GM23248 (cell line): Measurements from ENCODE around the gene ABHD12B. TPM values are rescaled to one million over a fixed set of nuclear protein-coding genes. Genes with fewer than 3 reads are reported as not detected.
A peak's percentile ranks its signal among the peaks of the same experiment; 100 is the strongest.

Source experiments
- DNase-seq: peaks from one replicate; pipeline ENCODE4 v3.0.0-alpha.2; 2015
- H2AFZ ChIP-seq: fragments of 200-600 bp; sonication (generic); 2 replicates; pipeline ENCODE4 v1.6.1; 2016; ENCODE audit warnings: antibody characterized with exemption
- H3F3A ChIP-seq: fragments of 200-600 bp; sonication (generic); 2 replicates; pipeline ENCODE4 v1.6.1; 2016; ENCODE audit warnings: mild to moderate bottlenecking, antibody characterized with exemption, mixed run types; ENCODE audit not compliant: insufficient read depth
- H3K27ac ChIP-seq: fragments of 200-600 bp; sonication (generic); 2 replicates; pipeline ENCODE4 v1.5.1; 2016; ENCODE audit warnings: mild to moderate bottlenecking
- H3K27me3 ChIP-seq: fragments of 200-600 bp; sonication (generic); replicated peaks from 2 replicates; pipeline ENCODE4 v1.6.1; 2016; ENCODE audit warnings: mild to moderate bottlenecking; ENCODE audit not compliant: insufficient read depth
- H3K36me3 ChIP-seq: fragments of 200-600 bp; sonication (generic); 2 replicates; pipeline ENCODE4 v1.6.1; 2016; ENCODE audit warnings: low read depth, mild to moderate bottlenecking
- H3K4me1 ChIP-seq: fragments of 200-600 bp; sonication (generic); 2 replicates; pipeline ENCODE4 v1.6.1; 2016; ENCODE audit warnings: mild to moderate bottlenecking; ENCODE audit not compliant: insufficient read depth
- H3K4me2 ChIP-seq: fragments of 200-600 bp; sonication (generic); one replicate; pipeline ENCODE4 v1.6.1; 2016; ENCODE audit warnings: mild to moderate bottlenecking; ENCODE audit not compliant: unreplicated experiment
- H3K4me3 ChIP-seq: fragments of 200-600 bp; sonication (generic); 2 replicates; pipeline ENCODE4 v1.5.1; 2016; ENCODE audit warnings: mild to moderate bottlenecking
- H3K79me2 ChIP-seq: fragments of 200-600 bp; sonication (generic); 2 replicates; pipeline ENCODE4 v1.6.1; 2016; ENCODE audit warnings: mild to moderate bottlenecking; ENCODE audit not compliant: insufficient read depth
- H3K9ac ChIP-seq: fragments of 200-600 bp; sonication (generic); 2 replicates; pipeline ENCODE4 v1.6.1; 2016; ENCODE audit warnings: mild to moderate bottlenecking
- H3K9me2 ChIP-seq: fragments of 200-600 bp; sonication (generic); 2 replicates; pipeline ENCODE4 v1.6.1; 2016; ENCODE audit warnings: mixed run types, mild to moderate bottlenecking, moderate library complexity; ENCODE audit not compliant: insufficient read depth
- H3K9me3 ChIP-seq: fragments of 200-600 bp; sonication (generic); one replicate; pipeline ENCODE4 v1.6.1; 2017; ENCODE audit warnings: low read depth
- H4K20me1 ChIP-seq: fragments of 200-600 bp; sonication (generic); 2 replicates; pipeline ENCODE4 v1.6.0; 2016; ENCODE audit not compliant: insufficient read depth
- EZH2 ChIP-seq: fragments of 200-600 bp; sonication (generic); IDR thresholded peaks from 2 replicates; pipeline ENCODE4 v1.6.1; 2018; ENCODE audit warnings: antibody characterized with exemption, mild to moderate bottlenecking; ENCODE audit not compliant: insufficient read depth, poor library complexity, severe bottlenecking
- EZH2phosphoT487 ChIP-seq: fragments of 200-600 bp; sonication (generic); IDR thresholded peaks from 2 replicates; pipeline ENCODE4 v1.6.1; 2018; ENCODE audit warnings: antibody characterized with exemption, moderate library complexity, mild to moderate bottlenecking, low read depth; ENCODE audit not compliant: insufficient read depth
- WGBS, 2 experiments: methylation state at CpG; one replicate each; pipeline ENCODE4 v1.1.6; 2015 to 2017; ENCODE audit warnings: low lambda C conversion rate in 2 of 2, low coverage in 1 of 2; ENCODE audit errors: missing lambda C conversion rate in 2 of 2; 5-methylcytosine and 5-hydroxymethylcytosine counted together
- in situ Hi-C: fragments of 300-500 bp; cut with MboI; formaldehyde crosslinking; loops from 2 replicates; pipeline ENCODE4 v1.15.0; 2020
- polyA plus RNA-seq: library from polyadenylated mRNA; unstranded; fragments of >200 nt; fragmentation: Nextera tagmentation; extraction: Ambion mirVana; gene quantifications from 2 replicates; pipeline ENCODE4 v1.2.1, GENCODE V29; 2016
- total RNA-seq: library from RNA; depleted of rRNA; stranded (reverse); fragments of >200 nt; shearing (Covaris generic); gene quantifications from 2 replicates; pipeline ENCODE4 v1.2.3, GENCODE V29; 2014

The ABHD12B gene
- total and polyA plus RNA-seq, 2 experiments from 2014 or later = 0.31 TPM; not detected in 1

DNA sequence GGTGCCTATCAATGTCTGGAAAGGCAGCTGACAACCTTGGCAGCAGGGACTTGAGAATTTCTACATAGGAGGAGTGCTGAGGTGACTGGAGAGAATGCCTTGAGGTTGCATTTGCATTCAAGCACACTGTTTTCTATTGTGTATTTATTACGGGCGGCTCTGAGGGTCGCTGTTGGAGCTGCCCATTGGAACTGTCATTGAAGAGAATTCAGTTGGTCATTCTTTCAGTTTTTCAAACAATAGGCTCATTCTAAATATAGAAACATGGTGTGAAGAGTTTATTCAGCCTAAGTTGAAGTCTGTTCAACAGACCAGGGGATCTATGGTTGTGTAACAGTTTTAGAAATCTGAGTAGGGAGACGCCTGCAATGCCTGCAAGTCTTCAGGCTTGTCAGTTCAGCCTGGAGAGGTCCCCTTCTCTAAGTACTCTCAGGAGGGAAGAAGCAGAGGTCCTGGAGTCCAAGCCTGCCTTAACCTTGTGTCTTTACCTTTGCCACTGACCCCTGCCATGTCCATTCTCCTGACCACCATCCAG, 9.8 kb upstream of the ABHD12B start:
- Histone ChIP-seq H3K27ac (no peak overlapping the region), H3K27me3 (no peaks in the 10 kb centered on the region), H3K36me3 (no peaks in the 10 kb centered on the region), H3K4me3 (no peak overlapping the region), H3K4me2 (no peak overlapping the region), H3K9me3 (no peaks in the 10 kb centered on the region), H3F3A (no peaks in the 10 kb centered on the region), H3K79me2 (no peaks in the 10 kb centered on the region), H3K9ac (no peak overlapping the region), H4K20me1 (no peaks in the 10 kb centered on the region), H2AFZ (no peak overlapping the region), H3K9me2 (no peaks in the 10 kb centered on the region), H3K4me1 (peaks cover 5% of the 10 kb centered on the region; the same call in 1 of the 2 replicates)
- in situ Hi-C loops = no loop called here
- 91 to 95% methylated on average over 4 of the region's 4 CpGs for WGBS, 2 experiments
- no peak for DNase-seq
- TF ChIP-seq EZH2phosphoT487 (no peak), EZH2 (no peak)

DNA sequence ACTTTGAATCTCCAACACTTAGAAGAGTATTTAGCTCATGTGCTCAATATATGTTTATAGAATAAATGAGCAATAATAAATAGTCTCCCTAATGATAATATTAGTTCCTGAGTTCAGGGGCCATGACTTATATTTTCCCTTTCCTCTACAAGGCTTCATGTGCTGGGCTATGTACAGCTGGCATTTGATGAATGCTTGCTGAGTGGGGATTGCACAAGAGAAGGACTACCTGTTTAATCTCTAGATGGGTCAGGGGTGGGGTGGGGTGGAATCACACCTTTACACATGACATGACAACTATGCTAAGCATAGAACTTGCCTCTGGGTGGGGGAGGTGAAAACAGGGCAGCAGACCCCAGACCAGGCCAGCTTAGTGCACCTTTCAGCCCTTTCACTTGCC, 7.6 kb upstream of the ABHD12B start:
- in situ Hi-C loops = no loop called here
- no peaks in the 10 kb centered on the region for H4K20me1 ChIP-seq
- TF ChIP-seq EZH2phosphoT487 (no peak), EZH2 (no peak)
- H3K27me3 ChIP-seq = no peaks in the 10 kb centered on the region
- no peaks in the 10 kb centered on the region for H3K79me2 ChIP-seq
- H3K36me3 ChIP-seq = no peaks in the 10 kb centered on the region
- H3K9me2 ChIP-seq = no peaks in the 10 kb centered on the region
- no peak for DNase-seq
- H3K27ac ChIP-seq = no peak overlapping the region
- no peak overlapping the region for H3K4me2 ChIP-seq
- H3K4me1 ChIP-seq = peaks cover 5% of the 10 kb centered on the region; the same call in 1 of the 2 replicates
- no peak overlapping the region for H2AFZ ChIP-seq
- H3K4me3 ChIP-seq = no peak overlapping the region
- no peaks in the 10 kb centered on the region for H3F3A ChIP-seq
- no peaks in the 10 kb centered on the region for H3K9me3 ChIP-seq
- H3K9ac ChIP-seq = no peak overlapping the region

DNA sequence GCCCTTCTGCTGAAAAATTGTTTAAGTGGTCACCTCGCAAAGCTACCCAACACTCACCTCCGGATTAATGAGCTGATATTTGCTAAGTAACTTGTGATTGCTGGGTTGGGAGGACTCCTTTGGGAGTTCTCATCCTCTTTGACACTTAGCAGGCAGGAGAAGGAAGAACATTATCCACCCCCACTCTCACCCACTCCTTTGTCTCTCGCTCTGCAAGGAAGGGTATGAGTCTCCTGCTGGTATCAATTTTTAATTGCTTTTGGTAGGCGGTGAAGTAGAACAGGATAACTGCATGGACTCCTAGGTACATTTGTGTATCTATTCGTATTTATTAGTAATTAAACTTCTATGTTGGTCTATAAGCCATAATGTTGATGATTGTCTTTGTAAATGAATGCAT, 6.9 kb upstream of the ABHD12B start:
- Histone ChIP-seq H3K4me2 (no peak overlapping the region), H2AFZ (no peak overlapping the region), H3K36me3 (no peaks in the 10 kb centered on the region), H3K4me1 (no peaks in the 10 kb centered on the region; the same call in 1 of the 2 replicates), H3K27ac (no peak overlapping the region), H3K9me2 (no peaks in the 10 kb centered on the region), H3K9me3 (no peaks in the 10 kb centered on the region), H3F3A (no peaks in the 10 kb centered on the region), H3K27me3 (no peaks in the 10 kb centered on the region), H4K20me1 (no peaks in the 10 kb centered on the region), H3K4me3 (no peak overlapping the region), H3K9ac (no peak overlapping the region), H3K79me2 (no peaks in the 10 kb centered on the region)
- WGBS, 2 experiments = 74 to 81% methylated on average over 5 of the region's 5 CpGs
- in situ Hi-C loops = no loop called here
- DNase-seq = no peak
- TF ChIP-seq EZH2 (no peak), EZH2phosphoT487 (no peak)

DNA sequence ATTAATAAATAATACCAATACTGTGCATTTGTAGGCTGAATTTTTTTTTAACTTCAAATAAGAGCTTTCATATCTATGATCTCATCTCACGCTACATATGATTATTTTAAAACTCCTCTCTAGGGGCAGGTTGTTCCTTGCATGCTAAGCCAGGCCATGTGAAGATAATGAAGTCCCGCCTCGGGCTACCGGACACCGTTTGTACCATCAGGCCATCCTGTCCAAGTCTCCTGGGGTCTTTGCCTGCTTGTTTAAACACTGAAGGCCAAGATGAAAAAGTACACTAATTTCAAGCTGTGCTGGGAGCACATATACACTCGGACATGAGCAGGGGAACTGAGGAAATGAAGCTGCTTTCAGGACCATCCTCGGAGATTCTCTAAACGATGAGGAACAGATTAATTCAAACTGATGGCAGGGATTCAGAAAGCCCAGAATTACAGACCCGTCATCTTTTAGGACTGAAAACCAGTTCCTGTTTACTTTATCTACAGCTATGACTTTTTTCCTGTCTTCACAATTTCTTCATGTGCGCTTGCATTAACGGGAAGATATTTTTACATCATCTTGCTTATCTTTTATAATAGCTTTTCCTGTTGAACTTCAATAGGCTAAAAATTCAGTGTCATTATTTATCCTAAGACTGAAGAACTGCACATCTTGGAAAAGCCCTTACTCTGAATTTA, 6.3 kb upstream of the ABHD12B start:
- H3F3A ChIP-seq = no peaks in the 10 kb centered on the region
- peak; percentile 34 for DNase-seq
- H3K9ac ChIP-seq = no peak overlapping the region
- H3K27me3 ChIP-seq = no peaks in the 10 kb centered on the region
- H3K9me3 ChIP-seq = no peaks in the 10 kb centered on the region
- no peak overlapping the region for H3K27ac ChIP-seq
- WGBS, 2 experiments = 70 to 73% methylated on average over 11 of the region's 11 CpGs
- H3K4me1 ChIP-seq = no peaks in the 10 kb centered on the region; the same call in 1 of the 2 replicates
- H3K79me2 ChIP-seq = no peaks in the 10 kb centered on the region
- H3K4me2 ChIP-seq = peak overlapping the region; percentile 10
- in situ Hi-C loops = no loop called here
- H2AFZ ChIP-seq = peak overlapping the region; percentile 37; the same call in 1 of the 2 replicates
- no peak overlapping the region for H3K4me3 ChIP-seq
- TF ChIP-seq EZH2phosphoT487 = no peak
- no peak for TF ChIP-seq EZH2
- H3K36me3 ChIP-seq = no peaks in the 10 kb centered on the region
- H3K9me2 ChIP-seq = no peaks in the 10 kb centered on the region
- no peaks in the 10 kb centered on the region for H4K20me1 ChIP-seq
